Astrocyte (in vitro differentiated cells and primary cell): ENCODE measurements around the gene TDRD12. TPM values are rescaled to one million over a fixed set of nuclear protein-coding genes. Genes with fewer than 3 reads are reported as not detected.
"Not testable (repeated sequence)": the region's sequence is repeated elsewhere in the genome, so short reads cannot be mapped to it uniquely, and the experiment has no call there.

Experiments
- DNase-seq: peaks from one replicate; pipeline ENCODE4 v3.0.0-alpha.2; 2010; ENCODE audit warnings: low read depth
- FAIRE-seq: peaks from 2 replicates; lab custom pipeline; 2011; peaks lifted over from hg19 to GRCh38; lab: Jason Lieb, UNC
- H2AFZ ChIP-seq: 2 replicates; pipeline ENCODE4 v1.6.0; 2012; ENCODE audit warnings: low read depth, low read length, inconsistent platforms
- H3K27ac ChIP-seq: 2 replicates; pipeline ENCODE4 v1.5.1; 2011; ENCODE audit warnings: low read depth, low read length, inconsistent platforms
- H3K27me3 ChIP-seq: 2 replicates; pipeline ENCODE4 v1.6.0; 2011; ENCODE audit warnings: low read length, inconsistent platforms; ENCODE audit not compliant: insufficient read depth
- H3K36me3 ChIP-seq: 2 replicates; pipeline ENCODE4 v1.5.1; 2011; ENCODE audit warnings: low read length, inconsistent platforms; ENCODE audit not compliant: insufficient read depth
- H3K4me1 ChIP-seq: 2 replicates; pipeline ENCODE4 v1.5.1; 2011; ENCODE audit warnings: low read length, inconsistent platforms; ENCODE audit not compliant: insufficient read depth
- H3K4me2 ChIP-seq: 2 replicates; pipeline ENCODE4 v1.6.0; 2012; ENCODE audit warnings: low read length, inconsistent platforms
- H3K4me3 ChIP-seq: 2 replicates; pipeline ENCODE4 v1.5.1; 2011; ENCODE audit warnings: low read depth, mild to moderate bottlenecking, low read length, inconsistent platforms; ENCODE audit not compliant: insufficient read depth
- H3K79me2 ChIP-seq: 2 replicates; pipeline ENCODE4 v1.6.0; 2012; ENCODE audit warnings: mild to moderate bottlenecking, low read length, inconsistent platforms; ENCODE audit not compliant: insufficient read depth
- H3K9ac ChIP-seq: 2 replicates; pipeline ENCODE4 v1.6.0; 2012; ENCODE audit warnings: mild to moderate bottlenecking, low read length, inconsistent platforms
- H3K9me3 ChIP-seq: 2 replicates; pipeline ENCODE4 v1.5.1; 2012; ENCODE audit warnings: low read depth, mild to moderate bottlenecking, low read length, inconsistent platforms; ENCODE audit not compliant: insufficient read depth
- H4K20me1 ChIP-seq: 2 replicates; pipeline ENCODE4 v1.6.0; 2012; ENCODE audit warnings: low read length, inconsistent platforms; ENCODE audit not compliant: insufficient read depth
- H3K27ac Mint-ChIP-seq: one replicate; pipeline ENCODE4 v1.8.0; 2021; ENCODE audit warnings: mild to moderate bottlenecking, mixed read lengths; ENCODE audit not compliant: unreplicated experiment
- H3K27me3 Mint-ChIP-seq: one replicate; pipeline ENCODE4 v1.8.0; 2021; ENCODE audit warnings: low read depth, mixed read lengths; ENCODE audit not compliant: unreplicated experiment
- H3K36me3 Mint-ChIP-seq: one replicate; pipeline ENCODE4 v1.8.0; 2021; ENCODE audit warnings: low read depth, mixed read lengths; ENCODE audit not compliant: unreplicated experiment
- H3K4me1 Mint-ChIP-seq: one replicate; pipeline ENCODE4 v1.8.0; 2021; ENCODE audit warnings: low read depth, mixed read lengths; ENCODE audit not compliant: unreplicated experiment
- H3K4me3 Mint-ChIP-seq: one replicate; pipeline ENCODE4 v1.8.0; 2021; ENCODE audit warnings: mild to moderate bottlenecking, moderate library complexity, mixed read lengths; ENCODE audit not compliant: unreplicated experiment
- H3K9me3 Mint-ChIP-seq: one replicate; pipeline ENCODE4 v1.8.0; 2021; ENCODE audit warnings: mild to moderate bottlenecking, mixed read lengths; ENCODE audit not compliant: unreplicated experiment
- CTCF ChIP-seq: IDR thresholded peaks from 2 replicates; pipeline ENCODE4 v1.5.1; 2011; ENCODE audit warnings: low read depth, mild to moderate bottlenecking, inconsistent platforms, low read length, moderate library complexity; ENCODE audit not compliant: insufficient read depth
- EZH2 ChIP-seq: IDR thresholded peaks from 2 replicates; pipeline ENCODE4 v1.6.1; 2012; ENCODE audit warnings: mild to moderate bottlenecking, low read length, inconsistent platforms; ENCODE audit not compliant: insufficient read depth
- total RNA-seq: library from RNA; stranded (reverse); gene quantifications from 2 replicates; pipeline ENCODE4 v1.2.1, GENCODE V29; 2021

The TDRD12 gene
- total RNA-seq, 1 donor from 2014 or later: not detected

- TF ChIP-seq EZH2 (no peak), CTCF (no peak)
- no peaks in the 10 kb centered on the region for H3K27me3 ChIP-seq
- no peak overlapping the region for H2AFZ ChIP-seq
- no peaks in the 10 kb centered on the region for H3K79me2 ChIP-seq
- Mint-ChIP-seq H3K27me3 (peaks cover 3% of the 10 kb centered on the region), H3K36me3 (no peaks in the 10 kb centered on the region), H3K4me3 (no peak overlapping the region), H3K27ac (no peak overlapping the region), H3K4me1 (no peaks in the 10 kb centered on the region), H3K9me3 (no peaks in the 10 kb centered on the region)
- H3K27ac ChIP-seq: no peak overlapping the region
- no peak overlapping the region for H3K4me2 ChIP-seq
- no peaks in the 10 kb centered on the region for H3K36me3 ChIP-seq
- no peaks in the 10 kb centered on the region for H3K4me1 ChIP-seq
- H3K9ac ChIP-seq: no peak overlapping the region
- no peak overlapping the region for H3K4me3 ChIP-seq
- FAIRE-seq: no peak
- H3K9me3 ChIP-seq: no peaks in the 10 kb centered on the region
- H4K20me1 ChIP-seq: no peaks in the 10 kb centered on the region
- no peak for DNase-seq
Measured at GRCh38 chr19:32865326-32865725, 145.8 kb downstream of the TDRD12 start.

GRCh38 chr19:32866061-32866460 lies 146.5 kb downstream of the TDRD12 start:
- H3K4me3 ChIP-seq: no peak overlapping the region
- no peak overlapping the region for H2AFZ ChIP-seq
- H3K79me2 ChIP-seq: no peaks in the 10 kb centered on the region
- H3K9ac ChIP-seq: no peak overlapping the region
- no peaks in the 10 kb centered on the region for H4K20me1 ChIP-seq
- no peak overlapping the region for H3K27ac ChIP-seq
- H3K4me2 ChIP-seq: no peak overlapping the region
- FAIRE-seq (no peak), DNase-seq (no peak)
- H3K9me3 Mint-ChIP-seq: no peaks in the 10 kb centered on the region
- no peak overlapping the region for H3K27ac Mint-ChIP-seq
- H3K27me3 ChIP-seq: no peaks in the 10 kb centered on the region
- no peaks in the 10 kb centered on the region for H3K36me3 Mint-ChIP-seq
- H3K4me1 ChIP-seq: no peaks in the 10 kb centered on the region
- H3K36me3 ChIP-seq: no peaks in the 10 kb centered on the region
- TF ChIP-seq EZH2 (no peak), CTCF (no peak)
- H3K27me3 Mint-ChIP-seq: peaks cover 3% of the 10 kb centered on the region
- H3K4me1 Mint-ChIP-seq: no peaks in the 10 kb centered on the region
- no peaks in the 10 kb centered on the region for H3K9me3 ChIP-seq
- no peak overlapping the region for H3K4me3 Mint-ChIP-seq

- H3K9me3 Mint-ChIP-seq: no peaks in the 10 kb centered on the region
- DNase-seq (no peak), FAIRE-seq (no peak)
- Histone ChIP-seq H3K9ac (no peak overlapping the region), H3K27me3 (no peaks in the 10 kb centered on the region), H4K20me1 (no peaks in the 10 kb centered on the region), H3K9me3 (no peaks in the 10 kb centered on the region), H3K36me3 (no peaks in the 10 kb centered on the region), H3K4me3 (no peak overlapping the region), H3K4me1 (no peaks in the 10 kb centered on the region), H3K27ac (no peak overlapping the region), H3K79me2 (no peaks in the 10 kb centered on the region), H2AFZ (no peak overlapping the region), H3K4me2 (no peak overlapping the region)
- no peak overlapping the region for H3K27ac Mint-ChIP-seq
- no peak overlapping the region for H3K4me3 Mint-ChIP-seq
- peaks cover 3% of the 10 kb centered on the region for H3K27me3 Mint-ChIP-seq
- no peaks in the 10 kb centered on the region for H3K4me1 Mint-ChIP-seq
- H3K36me3 Mint-ChIP-seq: no peaks in the 10 kb centered on the region
- TF ChIP-seq CTCF (no peak), EZH2 (no peak)
Measured at GRCh38 chr19:32866564-32867265, 147.1 kb downstream of the TDRD12 start.

GRCh38 chr19:32867436-32867835 lies 147.9 kb downstream of the TDRD12 start:
- H3K4me1 ChIP-seq, H3K9me3 ChIP-seq, H3K36me3 Mint-ChIP-seq, H3K27me3 Mint-ChIP-seq, H3K27me3 ChIP-seq, H3K4me3 Mint-ChIP-seq, DNase-seq, H2AFZ ChIP-seq, H3K4me3 ChIP-seq, H4K20me1 ChIP-seq, H3K9me3 Mint-ChIP-seq, H3K27ac ChIP-seq, H3K27ac Mint-ChIP-seq, H3K4me2 ChIP-seq, FAIRE-seq, H3K4me1 Mint-ChIP-seq, H3K9ac ChIP-seq, H3K79me2 ChIP-seq, H3K36me3 ChIP-seq: not testable (repeated sequence)
